Muscle layer of colon (tissue), 2 donors: Measurements from ENCODE around the gene KCNA2.

Experiments
- H3K27ac ChIP-seq: one replicate; pipeline ENCODE4 v1.7.0; 2013; ENCODE audit warnings: low read depth, mild to moderate bottlenecking, low read length, moderate library complexity
- H3K27me3 ChIP-seq, 2 donors: one replicate each; pipeline ENCODE4 v1.7.0; 2013; ENCODE audit warnings: low read length in 2 of 2, mild to moderate bottlenecking in 2 of 2; ENCODE audit not compliant: insufficient read depth in 2 of 2, control insufficient read depth in 1 of 2
- H3K36me3 ChIP-seq: one replicate; pipeline ENCODE4 v1.7.0; 2013; ENCODE audit warnings: mild to moderate bottlenecking, low read length; ENCODE audit not compliant: insufficient read depth
- H3K4me1 ChIP-seq: one replicate; pipeline ENCODE4 v1.7.0; 2013; ENCODE audit warnings: mild to moderate bottlenecking, low read length; ENCODE audit not compliant: insufficient read depth
- H3K4me3 ChIP-seq, 2 donors: one replicate each; pipeline ENCODE4 v1.7.0; 2013; ENCODE audit warnings: low read length in 2 of 2, low read depth in 1 of 2, mild to moderate bottlenecking in 1 of 2, moderate library complexity in 1 of 2
- H3K9ac ChIP-seq: one replicate; pipeline ENCODE4 v1.7.0; 2013; ENCODE audit warnings: low read length
- H3K9me3 ChIP-seq: one replicate; pipeline ENCODE4 v1.7.0; 2013; ENCODE audit warnings: mild to moderate bottlenecking, low read length
- donor health status: abdominal sarcoma.
- donor health status: Adenocarcinoma of cecum.

Gene KCNA2

GRCh38 chr1:110605901-110606656, at the start of gene KCNA2:
Gene KCNA2, minus strand, starts transcription at chr1:110606358. Its CDS starts 1,576 bp downstream, at chr1:110604782.
- Histone ChIP-seq H3K27me3 (peaks cover 19 to 51% of the 10 kb centered on the region in 2 donors), H3K9ac (no peak within 1 kb of the TSS), H3K36me3 (no peaks in the 10 kb centered on the region), H3K4me1 (peaks cover 6% of the 10 kb centered on the region), H3K4me3 (peak within 1 kb of the TSS; percentile 61 to 94), H3K27ac (peak within 1 kb of the TSS; percentile 43), H3K9me3 (no peaks in the 10 kb centered on the region)

GRCh38 chr1:110650609-110651008, 44.5 kb upstream of the KCNA2 start:
- H3K27me3 ChIP-seq = no peaks in the 10 kb centered on the region
- no peaks in the 10 kb centered on the region for H3K36me3 ChIP-seq
- peaks cover 3% of the 10 kb centered on the region for H3K4me1 ChIP-seq
- H3K4me3 ChIP-seq = no peak overlapping the region
- no peak overlapping the region for H3K9ac ChIP-seq
- no peak overlapping the region for H3K27ac ChIP-seq
- H3K9me3 ChIP-seq = no peaks in the 10 kb centered on the region

- H3K9me3 ChIP-seq = no peaks in the 10 kb centered on the region
- H3K9ac ChIP-seq = no peak overlapping the region
- H3K27me3 ChIP-seq = no peaks in the 10 kb centered on the region
- no peak overlapping the region for H3K4me3 ChIP-seq
- H3K4me1 ChIP-seq = peaks cover 3% of the 10 kb centered on the region
- no peak overlapping the region for H3K27ac ChIP-seq
- H3K36me3 ChIP-seq = no peaks in the 10 kb centered on the region
These were observed 42.3 kb upstream of the KCNA2 start for GRCh38 chr1:110648417-110648816.

DNA sequence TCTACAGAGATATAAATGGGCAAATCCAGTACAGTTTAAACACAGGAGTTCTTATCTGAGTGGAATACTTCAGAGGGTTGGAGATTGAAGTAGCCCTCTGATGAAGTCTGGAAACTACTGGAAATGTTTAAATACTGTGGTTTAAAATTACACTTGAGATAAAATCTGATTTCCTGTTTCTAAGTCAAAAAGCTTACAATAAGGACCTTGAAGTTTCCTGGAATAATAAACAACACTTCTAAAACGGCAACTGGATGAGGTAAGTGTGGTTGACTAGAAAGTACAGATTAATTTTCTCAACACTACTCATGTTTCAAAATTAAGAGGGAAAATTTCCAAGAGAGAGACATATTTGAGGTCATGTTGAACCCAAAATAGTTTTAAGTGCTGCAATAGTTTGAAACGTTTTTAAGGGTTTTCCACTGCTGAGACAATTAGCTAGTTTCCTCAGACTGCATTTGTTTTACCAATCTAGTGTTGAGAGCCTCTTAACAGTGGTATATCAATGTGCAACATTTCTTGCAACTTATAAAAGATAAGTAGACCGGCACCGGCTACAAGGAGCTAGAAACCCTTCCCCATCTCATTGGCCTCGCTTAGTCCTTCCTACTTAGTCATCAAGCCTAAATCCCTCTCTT, 41.2 kb upstream of the KCNA2 start:
- H3K27ac ChIP-seq = no peak overlapping the region
- peaks cover 3% of the 10 kb centered on the region for H3K4me1 ChIP-seq

GRCh38 chr1:110645821-110646735, 39.9 kb upstream of the KCNA2 start:
- Histone ChIP-seq H3K9ac (no peak overlapping the region), H3K27ac (no peak overlapping the region), H3K9me3 (no peaks in the 10 kb centered on the region), H3K27me3 (no peaks in the 10 kb centered on the region), H3K4me3 (no peak overlapping the region), H3K36me3 (no peaks in the 10 kb centered on the region), H3K4me1 (peaks cover 3% of the 10 kb centered on the region)

More for the DNA sequence above, 41.2 kb upstream of the KCNA2 start:
- Histone ChIP-seq H3K27me3 (no peaks in the 10 kb centered on the region), H3K36me3 (no peaks in the 10 kb centered on the region), H3K4me3 (no peak overlapping the region), H3K9ac (no peak overlapping the region), H3K9me3 (no peaks in the 10 kb centered on the region)

GRCh38 chr1:110645211-110645610, 39.1 kb upstream of the KCNA2 start:
- Histone ChIP-seq H3K4me1 (peaks cover 3% of the 10 kb centered on the region), H3K27me3 (no peaks in the 10 kb centered on the region), H3K9ac (no peak overlapping the region), H3K4me3 (no peak overlapping the region), H3K36me3 (no peaks in the 10 kb centered on the region), H3K9me3 (no peaks in the 10 kb centered on the region), H3K27ac (no peak overlapping the region)

- no peaks in the 10 kb centered on the region for H3K36me3 ChIP-seq
- H3K9me3 ChIP-seq = no peaks in the 10 kb centered on the region
- H3K4me1 ChIP-seq = peaks cover 3% of the 10 kb centered on the region
- H3K27ac ChIP-seq = no peak overlapping the region
- H3K4me3 ChIP-seq = no peak overlapping the region
- no peaks in the 10 kb centered on the region for H3K27me3 ChIP-seq
- H3K9ac ChIP-seq = no peak overlapping the region
These were observed 37.8 kb upstream of the KCNA2 start for GRCh38 chr1:110643879-110644472.

DNA sequence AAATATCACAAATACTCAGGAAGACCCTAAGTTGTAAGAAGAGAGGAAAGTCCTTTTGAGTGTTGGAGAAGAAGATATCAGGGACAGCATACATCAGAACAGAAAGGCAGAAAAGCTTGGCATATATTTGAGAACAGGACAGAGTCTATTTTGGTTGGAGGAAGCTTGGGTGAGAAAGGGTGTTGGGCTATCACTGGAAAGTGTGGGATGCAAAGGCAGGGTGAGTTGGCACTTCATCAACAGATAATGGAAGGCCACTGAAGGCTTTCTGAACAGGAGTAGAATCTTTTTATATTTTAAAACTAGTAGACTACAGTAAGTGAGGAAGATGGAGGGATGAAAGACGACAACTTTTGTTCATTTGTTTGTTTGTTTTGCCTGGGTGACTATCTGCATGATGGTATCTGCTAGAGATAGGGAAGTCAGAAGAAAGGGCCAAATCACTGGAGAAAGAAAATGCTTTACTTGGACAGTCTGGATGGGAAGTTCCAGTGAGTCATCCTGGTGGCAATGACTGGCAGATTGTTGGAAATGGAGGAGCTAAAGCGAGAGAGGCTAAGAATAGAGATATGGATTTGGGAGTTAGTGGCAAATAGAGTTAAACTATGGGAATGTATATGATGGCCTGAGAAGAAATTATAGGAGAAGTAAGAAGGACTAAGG, 33.7 kb upstream of the KCNA2 start:
- H3K27ac ChIP-seq = no peak overlapping the region

DNA sequence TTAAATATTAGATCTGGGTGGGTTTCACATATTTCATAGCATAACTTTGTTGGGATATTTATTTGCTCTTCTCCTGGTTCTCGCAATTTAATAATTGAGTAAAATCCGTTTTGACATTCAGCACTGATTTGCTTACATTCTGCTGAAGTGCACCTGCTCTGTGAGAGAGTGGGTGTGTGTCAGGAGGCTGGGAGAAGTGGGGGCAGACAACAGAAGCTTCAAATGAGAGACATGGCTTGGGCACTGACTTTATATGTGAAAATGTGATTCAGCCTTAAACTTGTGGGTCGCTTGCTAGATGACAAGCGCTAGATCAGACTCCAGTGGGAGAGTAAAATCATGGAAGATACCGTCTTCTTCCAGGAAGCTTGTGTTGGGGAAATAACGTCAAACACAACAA, 32.4 kb upstream of the KCNA2 start:
- H3K4me3 ChIP-seq = no peak overlapping the region
- H3K27ac ChIP-seq = no peak overlapping the region
- no peaks in the 10 kb centered on the region for H3K9me3 ChIP-seq
- no peaks in the 10 kb centered on the region for H3K27me3 ChIP-seq
- no peak overlapping the region for H3K9ac ChIP-seq
- peaks cover 18% of the 10 kb centered on the region for H3K4me1 ChIP-seq
- H3K36me3 ChIP-seq = no peaks in the 10 kb centered on the region

More for the DNA sequence above, 33.7 kb upstream of the KCNA2 start:
- H3K36me3 ChIP-seq = no peaks in the 10 kb centered on the region
- H3K4me1 ChIP-seq = peaks cover 6% of the 10 kb centered on the region
- H3K9me3 ChIP-seq = no peaks in the 10 kb centered on the region
- H3K27me3 ChIP-seq = no peaks in the 10 kb centered on the region
- H3K4me3 ChIP-seq = no peak overlapping the region
- no peak overlapping the region for H3K9ac ChIP-seq

DNA sequence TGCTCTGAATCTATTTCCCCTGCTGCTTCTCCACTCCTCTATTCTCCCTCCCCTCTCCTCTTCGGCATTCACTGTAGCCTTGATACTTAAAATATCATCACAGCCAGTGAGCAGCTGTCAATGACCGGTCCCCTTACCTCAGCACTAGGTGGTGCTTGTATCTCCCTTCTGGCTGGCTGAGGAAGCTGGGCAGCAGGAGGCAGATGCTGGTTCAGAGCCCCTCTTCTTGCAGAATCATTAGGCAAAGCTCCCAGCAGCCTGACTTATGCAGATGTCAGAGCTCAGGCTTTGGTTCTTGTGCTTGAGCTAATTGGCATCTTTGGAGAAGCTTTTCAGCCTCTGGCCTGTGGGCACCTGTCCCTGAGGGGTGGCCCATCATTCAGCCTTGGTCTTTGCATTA, 31.9 kb upstream of the KCNA2 start:
- no peak overlapping the region for H3K4me3 ChIP-seq
- H3K27ac ChIP-seq = no peak overlapping the region
- H3K4me1 ChIP-seq = peaks cover 18% of the 10 kb centered on the region
- H3K9ac ChIP-seq = no peak overlapping the region
- H3K36me3 ChIP-seq = no peaks in the 10 kb centered on the region
- no peaks in the 10 kb centered on the region for H3K9me3 ChIP-seq
- H3K27me3 ChIP-seq = no peaks in the 10 kb centered on the region
